OCI-LY7 (cell line): ENCODE data around the gene LDLRAP1.

Source experiments
- CTCF ChIP-seq: fragments of 200-600 bp; sonication (generic); conservative IDR thresholded peaks from 2 replicates; pipeline ENCODE4 v1.5.1; 2014; ENCODE audit warnings: mild to moderate bottlenecking, antibody characterized with exemption, low read length, moderate library complexity, mixed read lengths
- EZH2phosphoT487 ChIP-seq: fragments of 200-600 bp; sonication (generic); IDR thresholded peaks from 2 replicates; pipeline ENCODE4 v1.6.1; 2018; ENCODE audit warnings: low read depth, borderline replicate concordance, mild to moderate bottlenecking, mixed run types, antibody characterized with exemption, low read length, moderate library complexity, mixed read lengths

GRCh38 chr1:25599969-25600610 is 56.7 kb downstream of the LDLRAP1 start:
- TF ChIP-seq CTCF (no peak), EZH2phosphoT487 (no peak)
